Liver (tissue), 9 donors: ENCODE data around the gene ANKRD17. TPM values are rescaled to one million over a fixed set of nuclear protein-coding genes. Genes with fewer than 3 reads are reported as not detected.

Experiments used
- DNase-seq: peaks from one replicate; pipeline ENCODE4 v3.0.0-alpha.2; 2017; ENCODE audit warnings: low spot score
- H3K27ac ChIP-seq, 2 donors: one replicate each; pipeline ENCODE4 v1.7.0; 2013; ENCODE audit warnings: inconsistent platforms in 2 of 2, low read length in 2 of 2, control low read depth in 1 of 2, low read depth in 1 of 2, mild to moderate bottlenecking in 1 of 2
- H3K27me3 ChIP-seq, 4 donors: one replicate each; pipeline versions ENCODE4 v1.6.1 to v1.7.0; 2013; ENCODE audit warnings: low read length in 3 of 4, inconsistent platforms in 1 of 4, mild to moderate bottlenecking in 1 of 4, moderate library complexity in 1 of 4; ENCODE audit not compliant: control insufficient read depth in 4 of 4, insufficient read depth in 4 of 4
- H3K36me3 ChIP-seq, 4 donors: one replicate each; pipeline versions ENCODE4 v1.6.1 to v1.7.0; 2013; ENCODE audit warnings: low read length in 3 of 4, mild to moderate bottlenecking in 3 of 4, low read depth in 1 of 4, moderate library complexity in 1 of 4; ENCODE audit not compliant: control insufficient read depth in 4 of 4, insufficient read depth in 3 of 4
- H3K4me1 ChIP-seq, 4 donors: one replicate each; pipeline versions ENCODE4 v1.6.1 to v1.7.0; 2013; ENCODE audit warnings: low read length in 3 of 4, mild to moderate bottlenecking in 3 of 4, moderate library complexity in 1 of 4; ENCODE audit not compliant: control insufficient read depth in 4 of 4, insufficient read depth in 4 of 4
- H3K4me3 ChIP-seq, 3 donors: one replicate each; pipeline versions ENCODE4 v1.6.1 to v1.7.0; 2013; ENCODE audit warnings: low read length in 3 of 3, control low read depth in 1 of 3, low read depth in 1 of 3, mild to moderate bottlenecking in 1 of 3
- H3K9ac ChIP-seq, 2 donors: one replicate each; pipeline ENCODE4 v1.7.0; 2013; ENCODE audit warnings: low read length in 2 of 2, mild to moderate bottlenecking in 2 of 2, moderate library complexity in 2 of 2, control low read depth in 1 of 2, low read depth in 1 of 2
- H3K9me3 ChIP-seq, 4 donors: one replicate each; pipeline versions ENCODE4 v1.6.1 to v1.7.0; 2013; ENCODE audit warnings: low read length in 3 of 4; ENCODE audit not compliant: control insufficient read depth in 4 of 4
- ATF3 ChIP-seq: IDR thresholded peaks from 2 replicates; pipeline ENCODE4 v1.6.1; 2016; ENCODE audit warnings: antibody characterized with exemption
- EGR1 ChIP-seq, 2 donors: IDR thresholded peaks; 2 replicates each; pipeline ENCODE4 v1.6.1; 2016 to 2018; ENCODE audit warnings: antibody characterized with exemption in 2 of 2, low read depth in 2 of 2
- FOXA2 ChIP-seq: IDR thresholded peaks from 2 replicates; pipeline ENCODE4 v1.6.1; 2016; ENCODE audit warnings: antibody characterized with exemption
- GABPA ChIP-seq, 2 donors: IDR thresholded peaks in 1 of 2; conservative IDR thresholded peaks in 1 of 2; 2 replicates each; pipeline ENCODE4 v1.6.1; 2016; ENCODE audit warnings: antibody characterized with exemption in 2 of 2, mild to moderate bottlenecking in 1 of 2, moderate library complexity in 1 of 2
- HNF4G ChIP-seq: IDR thresholded peaks from 2 replicates; pipeline ENCODE4 v1.6.1; 2016; ENCODE audit warnings: antibody characterized with exemption
- JUND ChIP-seq, 2 donors: IDR thresholded peaks; 2 replicates each; pipeline ENCODE4 v1.6.1; 2016; ENCODE audit warnings: antibody characterized with exemption in 2 of 2
- MAX ChIP-seq: IDR thresholded peaks from 2 replicates; pipeline ENCODE4 v1.6.1; 2016; ENCODE audit warnings: antibody characterized with exemption
- NR2F2 ChIP-seq: IDR thresholded peaks from 2 replicates; pipeline ENCODE4 v1.6.1; 2016; ENCODE audit warnings: antibody characterized with exemption
- RAD21 ChIP-seq, 2 donors: IDR thresholded peaks; 2 replicates each; pipeline ENCODE4 v1.6.1; 2016; ENCODE audit warnings: antibody characterized with exemption in 2 of 2, mild to moderate bottlenecking in 2 of 2
- REST ChIP-seq: IDR thresholded peaks from 2 replicates; pipeline ENCODE4 v1.6.1; 2016; ENCODE audit warnings: antibody characterized with exemption, mild to moderate bottlenecking
- RXRA ChIP-seq, 2 donors: IDR thresholded peaks; 2 replicates each; pipeline ENCODE4 v1.6.1; 2017 to 2018; ENCODE audit warnings: antibody characterized with exemption in 2 of 2, mild to moderate bottlenecking in 1 of 2
- SP1 ChIP-seq: IDR thresholded peaks from 2 replicates; pipeline ENCODE4 v1.6.1; 2018; ENCODE audit warnings: antibody characterized with exemption, mild to moderate bottlenecking
- TAF1 ChIP-seq: conservative IDR thresholded peaks from 2 replicates; pipeline ENCODE4 v1.6.1; 2016; ENCODE audit warnings: antibody characterized with exemption, mild to moderate bottlenecking
- whole genome bisulfite sequencing: extraction: QIAGEN DNeasy Blood & Tissue Kit; methylation state at CpG from one replicate; pipeline ENCODE4 v1.1.7; 2013; 5-methylcytosine and 5-hydroxymethylcytosine counted together
- polyA plus RNA-seq, 2 donors: library from polyadenylated mRNA; stranded (reverse) in 1 of 2; unstranded in 1 of 2; fragments of 200-250 nt in 1 of 2; fragments of >200 nt in 1 of 2; fragmentation: Nextera tagmentation in 1 of 2; extraction: Ambion mirVana in 1 of 2; gene quantifications; one replicate each; pipeline versions ENCODE4 v1.2.1 to v1.2.3, GENCODE V29; 2013 to 2015
- total RNA-seq, 2 donors: library from RNA; depleted of rRNA; stranded (reverse); fragments of >200 nt; gene quantifications; one replicate each; pipeline ENCODE4 v1.2.3, GENCODE V29; 2014
- donor health status: healthy.
- donor health status: healthy.
- donor health status: healthy.
- donor health status: healthy.
- donor health status: healthy.

Gene ANKRD17
- total and polyA plus RNA-seq, 4 donors: 11.6 to 38.5 (median 19.7) TPM

- Histone ChIP-seq H3K9ac (no peak overlapping the region), H3K9me3 (no peaks in the 10 kb centered on the region), H3K4me1 (no peaks in the 10 kb centered on the region), H3K36me3 (peaks cover 2 to 71% (median 49%) of the 10 kb centered on the region in 4 donors), H3K4me3 (no peak overlapping the region), H3K27me3 (no peaks in the 10 kb centered on the region), H3K27ac (no peak overlapping the region)
- DNase-seq: no peak
- no peak for TF ChIP-seq EGR1 (IDR thresholded peaks at IDR 0.05; ENCODE audit: low read depth in 2 of 2)
- no peak for TF ChIP-seq TAF1
- TF ChIP-seq GABPA (IDR thresholded peaks at IDR 0.05 in 1 of 2, conservative IDR thresholded peaks at IDR 0.05 in 1 of 2): no peak
- no peak for TF ChIP-seq ATF3
- TF ChIP-seq SP1: no peak
- TF ChIP-seq RXRA (IDR thresholded peaks at IDR 0.05): no peak
- TF ChIP-seq HNF4G: no peak
- no peak for TF ChIP-seq FOXA2
- no peak for TF ChIP-seq MAX
- TF ChIP-seq RAD21 (IDR thresholded peaks at IDR 0.05): no peak
- TF ChIP-seq REST: no peak
- no peak for TF ChIP-seq NR2F2
- no peak for TF ChIP-seq JUND (IDR thresholded peaks at IDR 0.05)
- WGBS: 94% methylated on average over 3 of the region's 3 CpGs
Observed at GRCh38 chr4:73139245-73139644, 119.4 kb downstream of the ANKRD17 start.

GRCh38 chr4:73137121-73137520 lies 121.5 kb downstream of the ANKRD17 start:
- Histone ChIP-seq H3K27me3 (no peaks in the 10 kb centered on the region), H3K4me3 (no peak overlapping the region), H3K27ac (no peak overlapping the region), H3K9ac (no peak overlapping the region), H3K9me3 (no peaks in the 10 kb centered on the region), H3K4me1 (no peaks in the 10 kb centered on the region), H3K36me3 (peaks cover 4 to 66% (median 50%) of the 10 kb centered on the region in 4 donors)
- TF ChIP-seq RAD21 (IDR thresholded peaks at IDR 0.05): no peak
- TF ChIP-seq RXRA (IDR thresholded peaks at IDR 0.05): no peak
- TF ChIP-seq GABPA (IDR thresholded peaks at IDR 0.05 in 1 of 2, conservative IDR thresholded peaks at IDR 0.05 in 1 of 2): no peak
- TF ChIP-seq FOXA2: no peak
- no peak for TF ChIP-seq ATF3
- no peak for TF ChIP-seq EGR1 (IDR thresholded peaks at IDR 0.05; ENCODE audit: low read depth in 2 of 2)
- no peak for TF ChIP-seq REST
- DNase-seq: no peak
- WGBS: 75% methylated on average over 2 of the region's 2 CpGs
